Body of pancreas (tissue), 4 donors: ENCODE data around the gene FRMPD4.

Source experiments
- POLR2A ChIP-seq, 3 donors: fragments of 450-650 bp; IDR thresholded peaks; one replicate each; pipeline ENCODE4 v1.6.1; 2016; ENCODE audit warnings: antibody characterized with exemption in 3 of 3, mild to moderate bottlenecking in 2 of 3
- TF ChIP-seq, protein P1 (sequence below), 7 experiments: fragments of 450-650 bp in 4 of 7; fragments of 200-600 bp in 3 of 7; sonication (generic) in 3 of 7; IDR thresholded peaks; one replicate each; pipeline ENCODE4 v1.5.1; 2016 to 2019; ENCODE audit warnings: antibody characterized with exemption in 7 of 7

DNA sequence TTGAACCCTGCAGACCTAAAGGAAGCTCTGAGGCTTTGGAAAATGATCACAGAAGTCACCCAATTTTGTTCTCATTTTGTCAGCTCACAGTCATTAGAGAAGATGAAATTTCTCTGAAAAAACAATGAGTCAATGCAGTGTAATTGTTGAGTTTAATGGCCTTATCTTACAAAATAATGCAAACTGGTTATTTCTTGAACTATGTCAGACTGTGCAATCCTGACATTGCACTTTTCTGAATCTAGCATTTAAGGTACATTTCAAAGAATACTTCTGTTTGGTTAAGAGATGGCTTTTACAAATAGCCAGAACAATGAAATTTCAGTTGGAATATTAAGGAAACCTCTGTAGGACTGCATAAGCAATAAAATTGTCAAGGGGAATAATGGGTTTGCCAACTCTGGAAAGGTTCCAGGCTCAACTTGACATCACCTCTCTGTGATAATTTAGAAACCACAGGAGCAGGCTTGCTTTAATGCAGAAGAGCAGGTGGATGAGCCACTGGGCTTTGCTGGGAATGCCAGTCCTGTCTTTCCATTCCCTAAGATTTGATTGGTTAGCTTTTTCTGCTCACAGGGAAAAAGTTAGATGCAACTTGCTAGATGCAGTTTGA lies 222.8 kb downstream of the FRMPD4 start:
- TF ChIP-seq, protein P1, sequence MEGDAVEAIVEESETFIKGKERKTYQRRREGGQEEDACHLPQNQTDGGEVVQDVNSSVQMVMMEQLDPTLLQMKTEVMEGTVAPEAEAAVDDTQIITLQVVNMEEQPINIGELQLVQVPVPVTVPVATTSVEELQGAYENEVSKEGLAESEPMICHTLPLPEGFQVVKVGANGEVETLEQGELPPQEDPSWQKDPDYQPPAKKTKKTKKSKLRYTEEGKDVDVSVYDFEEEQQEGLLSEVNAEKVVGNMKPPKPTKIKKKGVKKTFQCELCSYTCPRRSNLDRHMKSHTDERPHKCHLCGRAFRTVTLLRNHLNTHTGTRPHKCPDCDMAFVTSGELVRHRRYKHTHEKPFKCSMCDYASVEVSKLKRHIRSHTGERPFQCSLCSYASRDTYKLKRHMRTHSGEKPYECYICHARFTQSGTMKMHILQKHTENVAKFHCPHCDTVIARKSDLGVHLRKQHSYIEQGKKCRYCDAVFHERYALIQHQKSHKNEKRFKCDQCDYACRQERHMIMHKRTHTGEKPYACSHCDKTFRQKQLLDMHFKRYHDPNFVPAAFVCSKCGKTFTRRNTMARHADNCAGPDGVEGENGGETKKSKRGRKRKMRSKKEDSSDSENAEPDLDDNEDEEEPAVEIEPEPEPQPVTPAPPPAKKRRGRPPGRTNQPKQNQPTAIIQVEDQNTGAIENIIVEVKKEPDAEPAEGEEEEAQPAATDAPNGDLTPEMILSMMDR (IDR thresholded peaks at IDR 0.05): no peak
- TF ChIP-seq POLR2A (IDR thresholded peaks at IDR 0.05): no peak
